ENCODE results near the gene OR6J1. TPM values are rescaled to one million over a fixed set of nuclear protein-coding genes. Genes with fewer than 3 reads are reported as not detected.
A peak's percentile ranks its signal among the peaks of the same experiment; 100 is the strongest.

Gene OR6J1
- total RNA-seq, 1 donor, result not detected

GRCh38 chr14:22607291-22607690, 36.9 kb downstream of the OR6J1 start:
- TF ChIP-seq CTCF (IDR thresholded peaks at IDR 0.05; ENCODE audit: insufficient read depth, low read depth, low read length), result no peak
- H3K4me3 ChIP-seq (ENCODE audit: low read depth, low read length), result no peak overlapping the region
- DNase-seq (ENCODE audit: low read depth), result no peak

GRCh38 chr14:22606380-22606779, 37.8 kb downstream of the OR6J1 start:
- no peak for TF ChIP-seq CTCF (IDR thresholded peaks at IDR 0.05; ENCODE audit: insufficient read depth, low read depth, low read length)
- no peak overlapping the region for H3K4me3 ChIP-seq (ENCODE audit: low read depth, low read length)
- no peak for DNase-seq (ENCODE audit: low read depth)

- no peak overlapping the region for H3K4me3 ChIP-seq (ENCODE audit: low read depth, low read length)
- no peak for DNase-seq (ENCODE audit: low read depth)
- no peak for TF ChIP-seq CTCF (IDR thresholded peaks at IDR 0.05; ENCODE audit: insufficient read depth, low read depth, low read length)
Measured at GRCh38 chr14:22602862-22603261, 41.3 kb downstream of the OR6J1 start.

- no peak for DNase-seq (ENCODE audit: low read depth)
- TF ChIP-seq CTCF (IDR thresholded peaks at IDR 0.05; ENCODE audit: insufficient read depth, low read depth, low read length), result no peak
Measured at GRCh38 chr14:22601996-22602395, 42.2 kb downstream of the OR6J1 start.

GRCh38 chr14:22601456-22601855, 42.7 kb downstream of the OR6J1 start:
- no peak overlapping the region for H3K4me3 ChIP-seq (ENCODE audit: low read depth, low read length)
- DNase-seq (ENCODE audit: low read depth), result no peak
- no peak for TF ChIP-seq CTCF (IDR thresholded peaks at IDR 0.05; ENCODE audit: insufficient read depth, low read depth, low read length)

More at GRCh38 chr14:22601996-22602395, 42.2 kb downstream of the OR6J1 start:
- no peak overlapping the region for H3K4me3 ChIP-seq (ENCODE audit: low read depth, low read length)

GRCh38 chr14:22600027-22600426, 44.1 kb downstream of the OR6J1 start:
- no peak overlapping the region for H3K4me3 ChIP-seq (ENCODE audit: low read depth, low read length)
- no peak for TF ChIP-seq CTCF (IDR thresholded peaks at IDR 0.05; ENCODE audit: insufficient read depth, low read depth, low read length)
- no peak for DNase-seq (ENCODE audit: low read depth)

GRCh38 chr14:22599349-22599748, 44.8 kb downstream of the OR6J1 start:
- DNase-seq (ENCODE audit: low read depth), result no peak
- H3K4me3 ChIP-seq (ENCODE audit: low read depth, low read length), result peak overlapping the region; percentile 82
- no peak for TF ChIP-seq CTCF (IDR thresholded peaks at IDR 0.05; ENCODE audit: insufficient read depth, low read depth, low read length)
